ENCODE data around the gene ATP2C1. TPM values are rescaled to one million over a fixed set of nuclear protein-coding genes. Genes with fewer than 3 reads are reported as not detected.

The ATP2C1 gene
- total and polyA plus RNA-seq, 4 donors: 41.4 to 126 (median 74.2) TPM

- TF ChIP-seq, protein P1, sequence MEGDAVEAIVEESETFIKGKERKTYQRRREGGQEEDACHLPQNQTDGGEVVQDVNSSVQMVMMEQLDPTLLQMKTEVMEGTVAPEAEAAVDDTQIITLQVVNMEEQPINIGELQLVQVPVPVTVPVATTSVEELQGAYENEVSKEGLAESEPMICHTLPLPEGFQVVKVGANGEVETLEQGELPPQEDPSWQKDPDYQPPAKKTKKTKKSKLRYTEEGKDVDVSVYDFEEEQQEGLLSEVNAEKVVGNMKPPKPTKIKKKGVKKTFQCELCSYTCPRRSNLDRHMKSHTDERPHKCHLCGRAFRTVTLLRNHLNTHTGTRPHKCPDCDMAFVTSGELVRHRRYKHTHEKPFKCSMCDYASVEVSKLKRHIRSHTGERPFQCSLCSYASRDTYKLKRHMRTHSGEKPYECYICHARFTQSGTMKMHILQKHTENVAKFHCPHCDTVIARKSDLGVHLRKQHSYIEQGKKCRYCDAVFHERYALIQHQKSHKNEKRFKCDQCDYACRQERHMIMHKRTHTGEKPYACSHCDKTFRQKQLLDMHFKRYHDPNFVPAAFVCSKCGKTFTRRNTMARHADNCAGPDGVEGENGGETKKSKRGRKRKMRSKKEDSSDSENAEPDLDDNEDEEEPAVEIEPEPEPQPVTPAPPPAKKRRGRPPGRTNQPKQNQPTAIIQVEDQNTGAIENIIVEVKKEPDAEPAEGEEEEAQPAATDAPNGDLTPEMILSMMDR (IDR thresholded peaks at IDR 0.05; ENCODE audit: control extremely low read depth, extremely low read depth): no peak
- peaks cover 0 to 4% (median 0%) of the 10 kb centered on the region in 5 donors for H3K4me1 ChIP-seq (ENCODE audit: control insufficient read depth in 5 of 5, insufficient read depth in 5 of 5, low read length in 5 of 5)
- WGBS, 2 donors: 95 to 96% methylated on average over 5 of the region's 5 CpGs
- peaks cover 0 to 4% (median under 1%) of the 10 kb centered on the region in 4 donors for H3K9me3 ChIP-seq (ENCODE audit: control insufficient read depth in 4 of 4, insufficient read depth in 3 of 4, low read length in 3 of 4)
- H3K36me3 ChIP-seq (ENCODE audit: control insufficient read depth in 4 of 4, insufficient read depth in 4 of 4, low read length in 4 of 4): peaks cover 14 to 22% (median 19%) of the 10 kb centered on the region in 4 donors
- H3K9ac ChIP-seq (ENCODE audit: insufficient read depth in 1 of 2, low read length in 2 of 2): no peak overlapping the region
- no peak overlapping the region for H3K4me3 ChIP-seq
- no peak for DNase-seq
- H3K27ac ChIP-seq (ENCODE audit: low read depth in 1 of 2, low read length in 1 of 2): no peak overlapping the region
- no peaks in the 10 kb centered on the region for H3K27me3 ChIP-seq (ENCODE audit: control insufficient read depth in 3 of 3, insufficient read depth in 3 of 3, low read length in 2 of 3)
- ATAC-seq (ENCODE audit: insufficient read depth, low FRiP score): no peak
Measured at GRCh38 chr3:130973406-130973805, 79.5 kb downstream of the ATP2C1 start.

- Histone ChIP-seq H3K4me3 (no peak overlapping the region), H3K4me1 (ENCODE audit: control insufficient read depth in 5 of 5, insufficient read depth in 5 of 5, low read length in 5 of 5) (peaks cover 0 to 4% (median 0%) of the 10 kb centered on the region in 5 donors), H3K9ac (ENCODE audit: insufficient read depth in 1 of 2, low read length in 2 of 2) (no peak overlapping the region), H3K27me3 (ENCODE audit: control insufficient read depth in 3 of 3, insufficient read depth in 3 of 3, low read length in 2 of 3) (no peaks in the 10 kb centered on the region), H3K36me3 (ENCODE audit: control insufficient read depth in 4 of 4, insufficient read depth in 4 of 4, low read length in 4 of 4) (peaks cover 14 to 21% (median 19%) of the 10 kb centered on the region in 4 donors), H3K9me3 (ENCODE audit: control insufficient read depth in 4 of 4, insufficient read depth in 3 of 4, low read length in 3 of 4) (peaks cover 0 to 4% (median under 1%) of the 10 kb centered on the region in 4 donors), H3K27ac (ENCODE audit: low read depth in 1 of 2, low read length in 1 of 2) (no peak overlapping the region)
- TF ChIP-seq, protein P1 (IDR thresholded peaks at IDR 0.05; ENCODE audit: control extremely low read depth, extremely low read depth): no peak
- ATAC-seq (ENCODE audit: insufficient read depth, low FRiP score) (no peak), DNase-seq (peak in 1 of 3 donors; percentile 4)
- 94% methylated on average over 2 of the region's 2 CpGs for WGBS, 2 donors
Measured at GRCh38 chr3:130974201-130974600, 80.3 kb downstream of the ATP2C1 start.

- DNase-seq (no peak), ATAC-seq (ENCODE audit: insufficient read depth, low FRiP score) (no peak)
- Histone ChIP-seq H3K27me3 (ENCODE audit: control insufficient read depth in 3 of 3, insufficient read depth in 3 of 3, low read length in 2 of 3) (no peaks in the 10 kb centered on the region), H3K4me1 (ENCODE audit: control insufficient read depth in 5 of 5, insufficient read depth in 5 of 5, low read length in 5 of 5) (peaks cover 0 to 4% (median 0%) of the 10 kb centered on the region in 5 donors), H3K4me3 (no peak overlapping the region), H3K9ac (ENCODE audit: insufficient read depth in 1 of 2, low read length in 2 of 2) (no peak overlapping the region), H3K9me3 (ENCODE audit: control insufficient read depth in 4 of 4, insufficient read depth in 3 of 4, low read length in 3 of 4) (peaks cover 0 to 4% (median under 1%) of the 10 kb centered on the region in 4 donors), H3K36me3 (ENCODE audit: control insufficient read depth in 4 of 4, insufficient read depth in 4 of 4, low read length in 4 of 4) (peaks cover 14 to 21% (median 17%) of the 10 kb centered on the region in 4 donors), H3K27ac (ENCODE audit: low read depth in 1 of 2, low read length in 1 of 2) (no peak overlapping the region)
- WGBS, 2 donors: 94 to 96% methylated on average over 3 of the region's 3 CpGs
- TF ChIP-seq, protein P1 (IDR thresholded peaks at IDR 0.05; ENCODE audit: control extremely low read depth, extremely low read depth): no peak
Measured at GRCh38 chr3:130975251-130975650, 81.4 kb downstream of the ATP2C1 start.

- ATAC-seq (ENCODE audit: insufficient read depth, low FRiP score) (no peak), DNase-seq (no peak)
- H3K27me3 ChIP-seq (ENCODE audit: control insufficient read depth in 3 of 3, insufficient read depth in 3 of 3, low read length in 2 of 3): no peaks in the 10 kb centered on the region
- peaks cover 0 to 4% (median 0%) of the 10 kb centered on the region in 5 donors for H3K4me1 ChIP-seq (ENCODE audit: control insufficient read depth in 5 of 5, insufficient read depth in 5 of 5, low read length in 5 of 5)
- no peak overlapping the region for H3K27ac ChIP-seq (ENCODE audit: low read depth in 1 of 2, low read length in 1 of 2)
- no peak overlapping the region for H3K9ac ChIP-seq (ENCODE audit: insufficient read depth in 1 of 2, low read length in 2 of 2)
- 88 to 96% methylated on average over 4 of the region's 4 CpGs for WGBS, 2 donors
- H3K4me3 ChIP-seq: no peak overlapping the region
- H3K36me3 ChIP-seq (ENCODE audit: control insufficient read depth in 4 of 4, insufficient read depth in 4 of 4, low read length in 4 of 4): peaks cover 9 to 22% (median 15%) of the 10 kb centered on the region in 4 donors
- peaks cover 0 to 4% (median under 1%) of the 10 kb centered on the region in 4 donors for H3K9me3 ChIP-seq (ENCODE audit: control insufficient read depth in 4 of 4, insufficient read depth in 3 of 4, low read length in 3 of 4)
- TF ChIP-seq, protein P1 (IDR thresholded peaks at IDR 0.05; ENCODE audit: control extremely low read depth, extremely low read depth): no peak
Measured at GRCh38 chr3:130976706-130977105, 82.8 kb downstream of the ATP2C1 start.

Measured in lung (tissue), 12 donors.